ENCODE results near the gene AEN. TPM values are rescaled to one million over a fixed set of nuclear protein-coding genes. Genes with fewer than 3 reads are reported as not detected.

The AEN gene
- total RNA-seq, 1 donor from 2014 or later, result 17.4 TPM

DNA sequence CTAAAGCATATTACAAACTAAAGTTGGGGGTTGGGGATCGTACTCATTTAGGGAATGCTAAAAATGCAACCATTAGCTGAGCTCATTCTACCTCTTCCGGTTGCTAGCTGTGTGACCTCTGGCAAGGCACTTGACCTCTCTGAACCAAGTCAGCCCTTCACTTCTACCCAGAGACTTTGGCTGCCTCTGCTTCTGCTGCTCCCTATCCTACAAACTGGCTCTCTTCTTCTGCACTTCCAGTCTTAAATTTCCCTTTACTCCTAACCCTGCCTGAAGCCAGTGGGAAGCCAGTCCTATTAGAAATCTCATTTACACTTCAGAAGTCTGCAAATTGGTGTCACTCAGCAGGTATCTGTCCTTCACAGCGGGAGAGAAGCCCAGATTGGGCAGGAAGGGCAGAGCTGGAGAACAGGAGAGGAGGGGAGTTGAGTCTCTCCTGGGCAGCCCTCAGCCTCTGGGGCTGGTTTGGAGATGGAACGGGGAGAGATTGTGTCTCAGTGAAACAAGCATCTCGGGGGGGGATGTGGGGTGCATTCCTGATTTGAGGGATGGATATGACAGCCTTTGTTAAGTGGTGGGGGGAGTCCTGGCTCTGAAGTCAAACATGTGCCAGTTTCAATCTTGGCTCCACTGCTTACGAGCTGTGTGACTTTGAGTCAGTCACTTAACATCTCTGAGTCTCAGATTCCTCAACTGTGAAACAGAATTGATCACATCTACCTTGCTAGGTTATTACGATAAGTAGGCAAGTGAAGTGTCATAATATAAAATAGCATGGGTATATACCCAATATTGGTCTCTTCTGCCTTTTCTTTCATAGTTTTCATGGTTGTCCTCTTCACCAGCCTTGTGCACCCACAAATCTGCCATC, 7.8 kb upstream of the AEN start:
- DNase-seq (ENCODE audit: low spot score), result no peak

DNA sequence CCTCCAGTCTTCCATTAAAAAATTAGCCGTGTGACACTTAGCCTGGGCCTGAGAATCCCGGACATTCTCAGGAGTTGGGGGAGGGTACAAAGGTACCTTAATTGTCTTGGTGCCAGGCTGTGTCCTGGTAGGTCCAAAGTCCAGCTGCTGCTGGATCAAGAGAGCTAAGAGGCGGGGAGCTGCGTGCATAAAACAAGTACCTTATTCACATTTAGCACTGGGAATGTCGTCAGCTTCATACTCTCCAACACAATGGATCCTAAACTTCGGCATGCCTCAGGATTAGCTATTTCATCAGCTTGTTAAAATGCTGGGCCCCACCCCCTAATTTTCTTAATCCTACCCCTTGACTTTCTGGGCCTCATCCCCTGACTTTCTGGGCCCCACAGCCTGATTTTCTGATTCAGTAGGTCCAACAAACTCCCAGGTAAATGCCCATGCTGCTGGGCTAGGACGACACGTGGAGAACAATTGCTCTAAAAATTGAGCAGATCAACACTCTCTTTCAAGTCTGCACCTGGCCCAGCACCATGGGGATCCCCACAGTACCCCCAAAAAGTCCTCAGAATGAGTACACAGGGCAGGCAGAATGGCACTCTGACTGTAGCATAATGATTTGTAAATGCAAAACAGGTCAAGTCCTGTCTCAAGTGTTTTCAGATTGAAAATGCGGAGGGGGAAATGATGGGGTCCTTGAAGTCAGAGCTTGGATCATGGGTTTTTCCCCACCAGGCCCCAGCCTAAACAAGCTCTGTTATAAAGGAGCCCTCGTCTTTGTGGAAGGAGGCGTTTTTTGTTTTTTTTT, 5.6 kb upstream of the AEN start:
- no peak for DNase-seq (ENCODE audit: low spot score)

DNA sequence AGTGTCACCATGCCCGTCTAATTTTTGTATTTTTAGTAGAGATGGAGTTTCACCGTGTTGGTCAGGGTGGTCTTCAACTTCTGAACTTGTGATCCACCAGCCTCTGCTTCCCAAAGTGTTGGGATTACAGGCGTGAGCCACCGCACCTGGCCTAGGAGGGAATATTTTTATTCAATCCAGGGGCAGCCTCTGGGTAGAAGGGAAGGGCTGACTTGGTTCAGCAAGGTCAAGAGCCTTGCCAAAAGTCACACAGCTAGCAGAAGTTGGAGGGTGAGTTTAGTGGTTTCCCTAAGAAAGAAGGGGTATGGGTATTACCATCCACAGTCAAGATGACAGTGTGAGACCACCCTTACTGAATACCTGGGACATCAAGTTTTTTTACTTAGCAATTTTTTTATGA, 4.9 kb upstream of the AEN start:
- no peak for DNase-seq (ENCODE audit: low spot score)

DNA sequence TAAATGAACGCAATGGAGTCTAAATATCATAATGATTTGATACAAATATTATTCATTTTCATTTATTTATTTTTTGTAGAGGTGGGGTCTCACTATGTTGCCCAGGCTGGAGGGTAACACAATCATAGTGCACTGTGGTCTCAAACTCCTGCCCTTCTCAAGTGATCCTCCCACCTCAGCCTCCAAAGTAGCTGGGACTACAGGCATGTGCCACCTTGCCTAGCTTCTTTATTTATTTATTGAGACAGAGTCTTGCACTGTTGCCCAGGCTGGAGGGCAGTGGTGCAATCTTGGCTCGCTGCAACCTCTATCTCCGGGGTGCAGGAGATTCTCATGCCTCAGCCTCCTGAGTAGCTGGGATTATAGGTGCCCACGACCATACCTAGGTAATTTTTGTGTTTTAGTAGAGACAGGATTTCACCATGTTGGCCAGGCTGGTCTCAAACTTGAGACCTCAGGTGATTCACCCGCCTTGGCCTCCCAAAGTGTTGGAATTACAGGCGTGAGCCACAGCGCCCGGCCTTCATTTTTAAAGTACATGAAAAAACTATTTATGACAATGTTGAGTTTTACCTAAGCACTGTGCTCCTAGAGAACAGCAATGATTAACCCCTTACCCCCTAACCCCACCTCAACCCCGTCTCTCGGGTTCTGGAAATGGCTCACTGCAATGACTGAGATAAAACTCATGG, 4.0 kb upstream of the AEN start:
- no peak for DNase-seq (ENCODE audit: low spot score)

DNA sequence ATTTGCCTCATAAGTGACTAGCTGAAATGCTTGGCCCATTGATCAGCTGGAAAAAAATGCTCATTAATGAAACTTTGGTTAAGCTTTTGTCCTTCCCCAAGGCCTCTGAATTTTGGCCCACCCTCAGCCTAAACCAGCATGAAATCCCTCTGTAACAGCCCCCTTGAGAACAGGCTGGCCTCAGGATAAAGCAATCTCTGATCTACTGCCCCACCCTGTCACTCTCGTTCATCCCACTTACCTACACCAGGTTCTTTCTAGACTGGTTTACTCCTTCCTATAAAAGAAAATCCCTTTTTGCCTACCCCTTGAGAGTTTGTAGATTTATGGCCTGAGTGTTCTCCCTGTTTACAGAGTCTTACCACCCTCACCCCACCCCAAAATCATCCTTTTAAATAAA, 3.4 kb upstream of the AEN start:
- DNase-seq (ENCODE audit: low spot score), result no peak

DNA sequence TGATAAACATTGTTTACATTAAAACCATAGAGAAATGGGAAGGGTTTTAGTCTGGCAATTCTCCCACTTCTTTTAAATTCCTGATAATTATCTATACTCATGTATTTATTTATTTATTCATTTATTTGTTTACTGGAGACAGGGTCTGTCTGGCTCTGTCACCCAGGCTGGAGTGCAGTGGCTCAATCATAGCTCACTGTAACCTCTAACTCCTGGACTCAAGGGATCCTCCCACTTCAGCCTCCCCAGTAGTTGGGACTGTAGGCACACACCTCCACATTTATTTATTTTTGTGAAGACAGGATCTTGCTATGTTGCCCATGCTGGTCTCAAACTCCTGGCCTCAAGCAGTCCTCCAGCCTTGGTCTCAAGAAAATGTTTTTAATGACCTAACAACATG, 2.5 kb upstream of the AEN start:
- no peak for DNase-seq (ENCODE audit: low spot score)

DNA sequence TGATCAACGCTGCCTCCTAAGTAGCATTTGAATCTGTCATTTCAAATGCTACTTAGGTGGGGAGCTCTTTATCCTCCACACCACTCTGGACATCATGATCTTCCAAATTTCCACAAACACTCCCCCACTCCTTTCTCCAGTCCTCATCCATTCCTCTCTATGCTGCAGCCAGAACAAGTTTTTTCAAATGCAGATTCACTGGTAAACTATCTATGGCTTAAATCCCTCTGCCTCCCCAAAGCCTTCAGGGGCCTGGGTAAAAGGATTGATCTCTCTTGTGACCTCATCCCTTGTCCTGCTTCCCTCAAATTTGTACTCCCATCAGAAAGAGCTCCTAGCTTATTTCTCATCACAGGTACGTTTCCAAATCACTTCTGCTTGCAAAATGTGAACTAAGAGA, 1.3 kb upstream of the AEN start:
- no peak for DNase-seq (ENCODE audit: low spot score)

DNA sequence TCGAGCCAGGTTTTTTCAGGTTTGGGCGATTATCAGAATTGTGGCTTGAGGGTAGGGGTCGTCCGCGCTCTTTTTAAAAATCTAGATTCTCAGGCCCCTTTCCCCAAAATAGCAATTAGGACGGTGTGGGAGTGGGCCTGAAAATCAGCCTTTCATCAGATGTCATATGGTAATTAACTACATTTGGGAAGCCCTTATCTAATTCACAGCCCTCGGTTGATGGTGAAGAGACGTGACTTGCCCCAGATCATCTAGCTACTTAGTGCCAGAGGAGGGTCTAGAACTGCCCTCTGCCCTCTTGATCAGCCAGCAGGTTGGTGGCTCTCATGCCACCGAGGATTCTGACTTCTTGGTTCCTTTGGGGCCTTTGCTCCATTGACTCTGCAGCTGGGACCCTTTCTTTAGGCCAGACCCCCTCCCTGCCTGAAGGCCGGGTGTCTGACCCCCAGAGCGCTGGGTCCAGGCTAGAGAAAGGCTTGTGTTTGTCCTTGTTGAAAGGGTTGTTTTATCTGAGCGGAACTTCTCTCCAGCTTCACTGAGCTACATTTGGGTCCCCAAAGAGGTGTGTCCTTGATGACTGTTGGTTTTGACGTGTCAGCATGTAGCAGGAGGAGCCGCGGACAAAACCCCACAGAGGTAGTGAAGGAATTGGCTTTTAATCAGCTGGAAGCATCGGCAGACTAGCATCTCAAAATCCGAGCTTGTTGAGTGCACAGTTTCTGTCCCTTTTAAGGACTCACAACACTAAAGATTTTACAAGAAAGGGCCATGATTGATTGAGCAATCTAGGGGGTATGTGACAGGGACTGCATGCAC, 857 bp downstream of the AEN start:
- DNase-seq (ENCODE audit: low spot score), result no peak

DNA sequence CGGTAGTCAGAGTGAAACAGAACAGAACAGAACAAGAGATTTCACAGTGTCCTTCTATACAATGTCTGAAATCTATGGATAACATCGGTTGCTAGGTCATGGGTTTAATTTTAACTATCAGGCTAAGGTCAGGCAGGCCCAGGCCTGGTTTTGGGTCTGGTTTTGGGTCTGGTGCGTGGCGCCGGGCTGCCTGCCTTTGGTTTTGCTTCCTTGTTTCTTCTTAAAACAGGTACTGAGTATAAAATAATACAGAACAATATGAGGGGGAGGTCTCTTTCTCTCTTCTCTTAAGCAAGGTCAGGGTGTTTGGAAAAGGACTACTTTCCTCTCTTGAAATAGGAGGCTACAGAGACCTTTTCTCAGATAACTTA, 1.4 kb downstream of the AEN start:
- no peak for DNase-seq (ENCODE audit: low spot score)

DNA sequence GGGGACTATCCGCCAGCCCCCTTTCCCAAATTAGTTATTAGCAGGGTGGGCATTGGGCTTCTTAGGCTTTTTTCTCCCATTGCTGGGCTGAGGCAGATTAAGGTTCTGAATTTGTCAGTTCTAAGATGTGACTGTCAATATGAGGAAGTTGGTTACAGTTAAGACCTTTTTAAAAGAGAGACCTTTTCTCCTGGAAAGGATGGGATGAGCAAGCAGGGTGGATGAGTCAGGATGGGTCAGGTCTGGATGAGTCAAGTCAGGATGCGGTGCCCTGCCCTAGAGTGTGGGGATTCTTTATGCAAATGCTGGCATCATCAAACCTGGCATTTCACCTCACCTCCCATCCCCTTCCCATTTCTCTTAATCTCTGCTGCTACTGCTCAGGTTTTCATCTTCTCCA, 1.9 kb downstream of the AEN start:
- DNase-seq (ENCODE audit: low spot score), result no peak

DNA sequence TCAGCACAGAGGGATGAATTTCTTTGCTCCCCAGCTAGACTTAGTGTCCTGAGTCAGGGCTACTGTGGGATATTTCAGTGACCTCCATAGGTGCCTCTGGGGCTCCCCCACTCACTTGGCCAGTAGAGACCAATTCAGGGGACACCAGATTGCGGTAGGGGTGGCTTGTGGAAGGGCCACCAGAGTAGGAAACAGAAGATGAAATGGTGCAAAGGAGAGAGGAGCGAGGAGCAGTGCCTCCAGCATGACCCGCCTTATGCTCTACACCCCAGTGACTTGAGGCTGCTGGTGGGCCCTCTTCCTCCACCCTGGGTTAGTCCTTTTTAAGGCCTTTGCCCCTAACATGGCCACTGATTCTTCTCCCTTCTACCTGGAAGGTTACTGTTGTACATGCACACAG, 2.5 kb downstream of the AEN start:
- DNase-seq (ENCODE audit: low spot score), result no peak

DNA sequence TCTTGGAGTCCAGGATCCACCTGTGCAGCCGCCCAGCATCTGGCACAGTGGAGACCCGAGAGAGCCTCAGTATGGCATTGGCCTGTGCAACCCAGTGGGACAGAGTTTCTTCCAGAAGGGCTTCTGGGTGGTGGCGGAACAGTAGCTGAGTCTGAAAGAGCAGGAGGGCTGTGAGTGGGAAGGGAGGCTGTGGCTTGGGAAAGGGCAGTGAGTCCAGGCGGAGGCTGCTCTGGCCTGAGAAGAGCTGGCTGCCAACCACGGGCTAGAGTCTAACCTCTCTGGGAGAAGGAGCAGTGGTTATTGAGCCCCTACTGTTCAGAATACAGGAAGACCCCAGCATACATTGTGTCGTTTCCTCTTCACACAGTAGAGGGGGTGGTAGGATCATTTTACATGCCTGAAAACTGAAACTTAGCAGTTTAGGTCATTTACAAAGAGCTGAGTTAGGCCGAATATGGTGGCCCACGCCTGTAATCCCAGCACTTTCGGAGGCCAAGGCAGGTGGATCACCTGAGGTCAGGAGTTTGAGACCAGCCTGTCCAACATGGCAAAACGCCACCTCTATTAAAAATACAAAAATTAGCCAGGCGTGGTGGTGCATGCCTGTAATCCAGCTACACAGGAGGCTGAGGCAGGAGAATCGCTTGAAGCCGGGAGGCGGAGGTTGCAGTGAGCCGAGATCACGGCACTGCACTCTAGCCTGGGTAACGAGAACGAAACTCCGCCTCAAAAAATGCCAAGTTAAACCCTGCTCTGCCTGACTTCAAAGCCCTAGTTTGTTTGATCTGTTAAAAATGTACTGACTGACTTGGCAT, 3.2 kb downstream of the AEN start:
- DNase-seq (ENCODE audit: low spot score), result no peak

DNA sequence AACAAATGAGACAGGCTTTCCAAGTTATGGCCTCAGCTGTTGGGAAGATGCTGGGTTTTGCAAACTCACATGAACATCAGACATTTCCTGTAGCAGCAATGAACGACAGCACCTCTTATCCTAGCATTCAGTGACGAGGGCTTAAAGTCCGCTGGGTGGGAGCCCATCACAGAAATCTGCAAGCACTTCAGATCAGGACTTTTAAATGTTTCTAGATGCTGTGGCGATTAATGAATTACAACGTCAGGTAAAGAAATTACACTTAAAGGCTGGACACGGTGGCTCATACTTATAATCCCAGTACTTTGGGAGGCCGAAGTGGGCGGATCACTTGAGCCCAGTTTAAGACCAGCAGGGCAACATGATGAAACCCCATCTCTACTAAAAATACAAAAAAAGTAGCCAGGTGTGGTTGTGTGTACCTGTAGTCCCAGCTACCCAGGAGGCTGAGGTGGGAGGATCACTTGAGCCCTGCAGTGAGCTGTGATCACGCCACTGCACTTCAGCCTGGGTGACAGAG, 3.9 kb downstream of the AEN start:
- no peak for DNase-seq (ENCODE audit: low spot score)

DNA sequence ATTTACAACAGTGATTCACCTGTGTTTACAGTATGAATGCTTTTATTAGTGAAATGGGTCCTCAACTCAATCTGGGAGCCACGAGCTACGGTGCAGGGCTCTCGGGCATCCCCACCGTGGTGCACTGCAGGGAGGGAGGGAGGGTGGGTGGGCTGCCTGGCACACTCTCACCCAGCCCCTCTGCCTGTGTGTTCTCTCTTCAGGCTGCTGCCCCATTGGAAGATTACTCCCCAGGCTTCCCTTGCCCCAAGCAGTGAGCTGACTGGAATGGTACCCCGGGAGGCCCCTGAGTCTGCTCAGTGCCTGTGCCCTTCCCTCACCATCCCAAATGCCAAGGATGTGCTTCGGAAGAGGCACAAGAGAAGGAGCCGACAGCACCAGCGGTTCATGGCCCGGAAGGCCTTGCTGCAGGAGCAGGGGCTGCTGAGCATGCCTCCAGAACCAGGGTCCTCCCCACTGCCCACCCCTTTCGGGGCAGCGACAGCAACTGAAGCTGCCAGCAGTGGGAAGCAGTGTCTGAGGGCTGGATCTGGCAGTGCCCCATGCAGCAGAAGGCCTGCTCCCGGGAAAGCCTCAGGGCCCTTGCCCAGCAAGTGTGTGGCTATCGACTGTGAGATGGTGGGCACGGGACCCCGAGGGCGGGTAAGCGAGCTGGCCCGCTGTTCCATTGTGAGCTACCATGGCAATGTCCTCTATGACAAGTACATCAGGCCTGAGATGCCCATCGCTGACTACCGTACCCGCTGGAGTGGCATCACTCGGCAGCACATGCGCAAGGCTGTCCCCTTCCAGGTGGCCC, 5.0 kb downstream of the AEN start:
- no peak for DNase-seq (ENCODE audit: low spot score)

DNA sequence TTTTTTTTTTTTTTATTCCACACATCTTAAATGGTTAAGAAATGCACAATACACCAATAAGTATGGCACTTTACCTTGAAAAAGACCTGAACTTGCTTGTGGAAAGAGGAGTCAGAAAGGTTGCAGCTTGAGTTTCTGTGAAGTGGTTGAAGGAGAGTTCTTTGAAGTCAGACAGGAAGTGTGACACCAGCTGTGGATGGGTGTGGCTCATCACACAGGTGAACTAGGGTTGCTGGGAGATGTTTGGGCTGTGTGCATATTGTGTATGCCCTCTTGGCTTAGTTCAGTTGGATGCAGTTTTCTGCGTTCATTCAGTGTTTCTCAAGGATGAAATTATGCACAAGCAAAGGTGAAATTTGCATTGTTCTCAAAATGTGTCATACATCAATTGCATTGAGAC, 6.3 kb downstream of the AEN start:
- DNase-seq (ENCODE audit: low spot score), result no peak

DNA sequence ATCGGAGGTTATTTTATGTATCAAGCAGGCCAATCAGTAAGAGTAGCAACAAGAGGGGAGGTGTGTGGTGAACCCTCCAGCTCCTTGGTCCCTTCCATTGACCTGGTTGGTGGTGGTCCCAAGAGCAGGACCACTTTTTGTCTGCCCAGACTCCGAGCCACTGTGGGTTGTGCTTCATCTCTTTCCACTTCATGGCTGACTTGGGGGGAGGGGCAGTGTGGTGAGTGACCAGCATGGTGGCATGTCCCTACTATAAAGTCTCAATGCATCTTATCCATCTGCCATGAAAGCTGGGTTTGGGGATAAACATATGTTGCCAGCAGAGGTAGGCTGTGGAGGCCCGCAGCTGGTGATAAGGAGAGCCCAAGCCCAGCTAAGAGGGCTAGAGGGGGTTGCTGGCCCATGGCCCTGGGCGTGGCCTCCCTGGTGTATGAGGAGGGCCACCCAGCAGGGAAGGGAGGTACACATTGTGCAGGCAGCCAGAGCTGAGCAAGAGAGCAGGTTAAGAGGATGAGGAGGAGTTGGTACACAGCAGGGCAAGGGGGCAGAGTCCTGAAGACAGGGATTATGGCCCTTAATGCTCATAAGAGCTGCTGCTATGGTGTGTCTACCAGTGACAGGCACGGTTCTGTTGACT, 7.0 kb downstream of the AEN start:
- DNase-seq (ENCODE audit: low spot score), result no peak

DNA sequence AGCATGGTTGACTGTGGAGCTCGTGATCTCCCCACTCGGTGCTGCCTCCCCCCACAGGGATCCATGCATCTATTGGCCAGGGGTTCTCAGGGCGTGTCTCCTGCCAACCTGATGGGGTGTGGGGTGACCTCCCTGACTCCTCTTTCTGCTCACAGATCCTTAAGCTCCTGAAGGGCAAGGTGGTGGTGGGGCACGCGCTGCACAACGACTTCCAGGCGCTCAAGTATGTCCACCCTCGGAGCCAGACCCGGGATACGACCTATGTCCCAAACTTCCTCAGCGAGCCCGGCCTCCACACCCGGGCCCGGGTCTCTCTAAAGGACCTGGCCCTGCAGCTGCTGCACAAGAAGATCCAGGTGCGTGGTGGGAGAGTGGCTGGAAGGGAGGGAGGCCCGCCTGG, 7.9 kb downstream of the AEN start:
- DNase-seq (ENCODE audit: low spot score), result no peak

DNA sequence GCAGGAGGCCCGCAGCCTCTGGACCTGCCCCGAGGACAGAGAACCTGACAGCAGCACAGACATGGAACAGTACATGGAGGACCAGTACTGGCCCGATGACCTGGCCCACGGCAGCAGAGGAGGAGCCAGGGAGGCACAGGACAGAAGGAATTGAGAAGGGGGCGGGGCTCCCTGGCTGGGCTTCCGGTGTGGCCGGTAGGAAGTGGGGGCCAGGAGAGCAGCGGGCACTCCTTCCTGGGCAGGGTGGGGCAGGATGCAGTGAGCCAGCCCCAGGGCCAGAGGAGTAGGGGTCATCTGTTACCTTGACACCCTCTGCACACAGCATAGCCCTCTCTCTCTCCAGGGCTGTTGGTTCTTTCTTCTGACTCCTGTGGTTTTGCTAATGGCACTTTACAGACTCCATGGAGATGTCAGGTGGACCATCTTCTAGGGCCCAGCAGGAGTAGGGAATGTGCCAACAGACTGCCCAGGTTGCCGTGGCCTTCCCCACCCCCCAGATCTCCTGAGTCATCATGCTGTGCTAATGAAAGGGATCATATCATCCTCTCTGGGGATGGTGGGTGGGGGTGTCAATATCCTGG, 9.1 kb downstream of the AEN start:
- DNase-seq (ENCODE audit: low spot score), result no peak
